Astrocyte (in vitro differentiated cells and primary cell): ENCODE measurements around the gene FN3KRP.

ENCODE experiments used
- CTCF ChIP-seq: IDR thresholded peaks from 2 replicates; pipeline ENCODE4 v1.5.1; 2011; ENCODE audit warnings: low read depth, mild to moderate bottlenecking, inconsistent platforms, low read length, moderate library complexity; ENCODE audit not compliant: insufficient read depth
- EZH2 ChIP-seq: IDR thresholded peaks from 2 replicates; pipeline ENCODE4 v1.6.1; 2012; ENCODE audit warnings: mild to moderate bottlenecking, low read length, inconsistent platforms; ENCODE audit not compliant: insufficient read depth

GRCh38 chr17:82765371-82765770, 48.9 kb downstream of the FN3KRP start:
- no peak for TF ChIP-seq CTCF
- no peak for TF ChIP-seq EZH2
